ENCODE data around the gene SMOC1. TPM values are rescaled to one million over a fixed set of nuclear protein-coding genes. Genes with fewer than 3 reads are reported as not detected.

Gene SMOC1
- total RNA-seq, 1 experiment from 2014 or later: 22.9 TPM

DNA sequence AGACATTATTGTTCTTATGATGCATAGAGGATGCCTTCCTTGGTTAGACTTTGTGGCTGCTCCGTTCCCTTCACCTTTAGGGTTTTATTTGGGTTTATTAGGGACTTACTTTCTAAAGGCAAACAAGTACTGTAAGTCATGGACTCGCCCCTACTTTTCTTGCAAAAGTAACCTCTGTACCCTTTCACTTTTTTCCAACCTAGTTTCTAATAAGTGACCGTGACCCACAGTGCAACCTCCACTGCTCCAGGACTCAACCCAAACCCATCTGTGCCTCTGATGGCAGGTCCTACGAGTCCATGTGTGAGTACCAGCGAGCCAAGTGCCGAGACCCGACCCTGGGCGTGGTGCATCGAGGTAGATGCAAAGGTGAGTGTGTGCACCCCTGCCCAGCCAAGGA is 72.7 kb downstream of the SMOC1 start:
- no peak overlapping the region for H3K27ac Mint-ChIP-seq (ENCODE audit: low read depth, unreplicated experiment)
- no peaks in the 10 kb centered on the region for H3K27me3 Mint-ChIP-seq (ENCODE audit: insufficient read depth, unreplicated experiment)
- H3K9me3 Mint-ChIP-seq (ENCODE audit: unreplicated experiment): peaks cover 9% of the 10 kb centered on the region
- H3K36me3 Mint-ChIP-seq (ENCODE audit: insufficient read depth, unreplicated experiment): peaks cover 12% of the 10 kb centered on the region
- TF ChIP-seq, protein P1, sequence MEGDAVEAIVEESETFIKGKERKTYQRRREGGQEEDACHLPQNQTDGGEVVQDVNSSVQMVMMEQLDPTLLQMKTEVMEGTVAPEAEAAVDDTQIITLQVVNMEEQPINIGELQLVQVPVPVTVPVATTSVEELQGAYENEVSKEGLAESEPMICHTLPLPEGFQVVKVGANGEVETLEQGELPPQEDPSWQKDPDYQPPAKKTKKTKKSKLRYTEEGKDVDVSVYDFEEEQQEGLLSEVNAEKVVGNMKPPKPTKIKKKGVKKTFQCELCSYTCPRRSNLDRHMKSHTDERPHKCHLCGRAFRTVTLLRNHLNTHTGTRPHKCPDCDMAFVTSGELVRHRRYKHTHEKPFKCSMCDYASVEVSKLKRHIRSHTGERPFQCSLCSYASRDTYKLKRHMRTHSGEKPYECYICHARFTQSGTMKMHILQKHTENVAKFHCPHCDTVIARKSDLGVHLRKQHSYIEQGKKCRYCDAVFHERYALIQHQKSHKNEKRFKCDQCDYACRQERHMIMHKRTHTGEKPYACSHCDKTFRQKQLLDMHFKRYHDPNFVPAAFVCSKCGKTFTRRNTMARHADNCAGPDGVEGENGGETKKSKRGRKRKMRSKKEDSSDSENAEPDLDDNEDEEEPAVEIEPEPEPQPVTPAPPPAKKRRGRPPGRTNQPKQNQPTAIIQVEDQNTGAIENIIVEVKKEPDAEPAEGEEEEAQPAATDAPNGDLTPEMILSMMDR (IDR thresholded peaks at IDR 0.05; ENCODE audit: unreplicated experiment): no peak
- POLR2A ChIA-PET: interaction anchor here (0.8 to 1.3 kb wide), 2 partner anchors 10 to 47 kb away, joined by 3 to 8 read pairs; no protein-coding TSS in a partner anchor
- H3K4me1 Mint-ChIP-seq (ENCODE audit: insufficient read depth, unreplicated experiment): peaks cover 4% of the 10 kb centered on the region
- intact Hi-C loops (cut with micrococcal nuclease): no loop called here
- no peak overlapping the region for H3K4me3 Mint-ChIP-seq (ENCODE audit: unreplicated experiment)
- BruUV-seq (replicated peaks): no TSS peak
- CTCF ChIA-PET: no interaction called here
- no peak for DNase-seq (ENCODE audit: unreplicated experiment)

- peak overlapping the region; percentile 52 for H3K27ac Mint-ChIP-seq (ENCODE audit: low read depth, unreplicated experiment)
- POLR2A ChIA-PET: no interaction called here
- no TSS peak for BruUV-seq (replicated peaks)
Measured at GRCh38 chr14:69953266-69953915, 74.2 kb downstream of the SMOC1 start.

GRCh38 chr14:69955855-69956845 is 76.9 kb downstream of the SMOC1 start:
- intact Hi-C loops (cut with micrococcal nuclease): no loop called here
- ChIA-PET POLR2A (interaction anchor here (1.1 kb wide), 1 partner anchor 8 kb away, joined by 3 read pairs; no protein-coding TSS in a partner anchor), CTCF (no interaction called here)
- Mint-ChIP-seq H3K4me3 (ENCODE audit: unreplicated experiment) (no peak overlapping the region), H3K36me3 (ENCODE audit: insufficient read depth, unreplicated experiment) (peaks cover 12% of the 10 kb centered on the region), H3K4me1 (ENCODE audit: insufficient read depth, unreplicated experiment) (no peaks in the 10 kb centered on the region), H3K27me3 (ENCODE audit: insufficient read depth, unreplicated experiment) (no peaks in the 10 kb centered on the region), H3K9me3 (ENCODE audit: unreplicated experiment) (no peaks in the 10 kb centered on the region), H3K27ac (ENCODE audit: low read depth, unreplicated experiment) (no peak overlapping the region)
- no TSS peak for BruUV-seq (replicated peaks)
- no peak for DNase-seq (ENCODE audit: unreplicated experiment)
- TF ChIP-seq, protein P1 (IDR thresholded peaks at IDR 0.05; ENCODE audit: unreplicated experiment): no peak

More at GRCh38 chr14:69953266-69953915, 74.2 kb downstream of the SMOC1 start:
- TF ChIP-seq, protein P1 (IDR thresholded peaks at IDR 0.05; ENCODE audit: unreplicated experiment): no peak
- intact Hi-C loops (cut with micrococcal nuclease): no loop called here
- no peaks in the 10 kb centered on the region for H3K4me1 Mint-ChIP-seq (ENCODE audit: insufficient read depth, unreplicated experiment)
- H3K4me3 Mint-ChIP-seq (ENCODE audit: unreplicated experiment): no peak overlapping the region
- no peaks in the 10 kb centered on the region for H3K9me3 Mint-ChIP-seq (ENCODE audit: unreplicated experiment)
- CTCF ChIA-PET: interaction anchor here (1.1 kb wide), 1 partner anchor 76 kb away, joined by 3 read pairs; no protein-coding TSS in a partner anchor
- peaks cover 12% of the 10 kb centered on the region for H3K36me3 Mint-ChIP-seq (ENCODE audit: insufficient read depth, unreplicated experiment)
- DNase-seq (ENCODE audit: unreplicated experiment): no peak
- no peaks in the 10 kb centered on the region for H3K27me3 Mint-ChIP-seq (ENCODE audit: insufficient read depth, unreplicated experiment)

- H3K4me1 Mint-ChIP-seq (ENCODE audit: insufficient read depth, unreplicated experiment): no peaks in the 10 kb centered on the region
- POLR2A ChIA-PET: interaction anchor here (1.0 to 1.1 kb wide), 2 partner anchors 9 to 11 kb away, joined by 3 read pairs; no protein-coding TSS in a partner anchor
- H3K27ac Mint-ChIP-seq (ENCODE audit: low read depth, unreplicated experiment): no peak overlapping the region
- DNase-seq (ENCODE audit: unreplicated experiment): no peak
- CTCF ChIA-PET: interaction anchor here (0.7 to 1.4 kb wide), 2 partner anchors 9 to 71 kb away, joined by 3 to 6 read pairs; no protein-coding TSS in a partner anchor
- no TSS peak for BruUV-seq (replicated peaks)
- H3K36me3 Mint-ChIP-seq (ENCODE audit: insufficient read depth, unreplicated experiment): peaks cover 12% of the 10 kb centered on the region
- H3K4me3 Mint-ChIP-seq (ENCODE audit: unreplicated experiment): no peak overlapping the region
- TF ChIP-seq, protein P1 (IDR thresholded peaks at IDR 0.05; ENCODE audit: unreplicated experiment): no peak
- H3K9me3 Mint-ChIP-seq (ENCODE audit: unreplicated experiment): no peaks in the 10 kb centered on the region
- intact Hi-C loops (cut with micrococcal nuclease): no loop called here
- H3K27me3 Mint-ChIP-seq (ENCODE audit: insufficient read depth, unreplicated experiment): no peaks in the 10 kb centered on the region
Measured at GRCh38 chr14:69956970-69957369, 77.8 kb downstream of the SMOC1 start.
